Mesenchymal stem cell (in vitro differentiated cells and primary cell): ENCODE data around the gene SELENOF.

ENCODE experiments used
- DNase-seq: peaks from one replicate; pipeline ENCODE4 v3.0.0-alpha.2; 2013
- H2AFZ ChIP-seq: one replicate; pipeline ENCODE4 v1.6.1; 2013; ENCODE audit warnings: low read depth, mild to moderate bottlenecking, control low read depth, inconsistent platforms, low read length, moderate library complexity
- H2AK5ac ChIP-seq: 2 replicates; pipeline ENCODE4 v1.6.1; 2013; ENCODE audit warnings: low read length, moderate library complexity, mild to moderate bottlenecking, inconsistent platforms; ENCODE audit not compliant: severe bottlenecking
- H2BK120ac ChIP-seq: one replicate; pipeline ENCODE4 v1.6.1; 2013; ENCODE audit warnings: low read depth, mild to moderate bottlenecking, inconsistent platforms, low read length, moderate library complexity
- H2BK12ac ChIP-seq, 2 experiments: one replicate each; pipeline ENCODE4 v1.6.1; 2013; ENCODE audit warnings: inconsistent platforms in 2 of 2, low read length in 2 of 2, mild to moderate bottlenecking in 2 of 2, moderate library complexity in 2 of 2, control low read depth in 1 of 2
- H2BK15ac ChIP-seq: one replicate; pipeline ENCODE4 v1.6.1; 2013; ENCODE audit warnings: mild to moderate bottlenecking, low read depth, inconsistent platforms; ENCODE audit not compliant: poor library complexity, severe bottlenecking
- H2BK5ac ChIP-seq: 2 replicates; pipeline ENCODE4 v1.6.1; 2013; ENCODE audit warnings: low read depth, mild to moderate bottlenecking, low read length, control low read depth, inconsistent platforms; ENCODE audit not compliant: poor library complexity, severe bottlenecking
- H3K14ac ChIP-seq, 2 experiments: one replicate each; pipeline ENCODE4 v1.6.1; 2013; ENCODE audit warnings: inconsistent platforms in 2 of 2, low read length in 2 of 2, control low read depth in 1 of 2, mild to moderate bottlenecking in 1 of 2, moderate library complexity in 1 of 2
- H3K18ac ChIP-seq, 2 experiments: one replicate each; pipeline ENCODE4 v1.6.1; 2013; ENCODE audit warnings: inconsistent platforms in 2 of 2, low read length in 2 of 2, control low read depth in 1 of 2, low read depth in 1 of 2, mild to moderate bottlenecking in 1 of 2
- H3K23ac ChIP-seq, 2 experiments: one replicate each; pipeline ENCODE4 v1.6.1; 2013; ENCODE audit warnings: inconsistent platforms in 2 of 2, low read length in 2 of 2, mild to moderate bottlenecking in 2 of 2, moderate library complexity in 2 of 2, control low read depth in 1 of 2
- H3K27ac ChIP-seq: 2 replicates; pipeline ENCODE4 v1.5.1; 2013; ENCODE audit warnings: mild to moderate bottlenecking, moderate library complexity, low read length, control low read depth, inconsistent platforms; ENCODE audit not compliant: poor library complexity, severe bottlenecking
- H3K27me3 ChIP-seq, 2 experiments: 2 replicates each; pipeline versions ENCODE4 v1.6.1 to v1.7.0; 2013; ENCODE audit warnings: low read length in 2 of 2, mild to moderate bottlenecking in 2 of 2, moderate library complexity in 2 of 2, control low read depth in 1 of 2, inconsistent platforms in 1 of 2; ENCODE audit not compliant: control insufficient read depth in 1 of 2, insufficient read depth in 1 of 2
- H3K36me3 ChIP-seq, 2 experiments: 2 replicates each; pipeline versions ENCODE4 v1.6.1 to v1.7.0; 2013; ENCODE audit warnings: low read length in 2 of 2, control low read depth in 1 of 2, inconsistent platforms in 1 of 2, low read depth in 1 of 2, mild to moderate bottlenecking in 1 of 2; ENCODE audit not compliant: insufficient read depth in 2 of 2, control insufficient read depth in 1 of 2
- H3K4ac ChIP-seq, 2 experiments: one replicate each; pipeline ENCODE4 v1.6.1; 2013; ENCODE audit warnings: inconsistent platforms in 2 of 2, low read length in 2 of 2, mild to moderate bottlenecking in 2 of 2, moderate library complexity in 2 of 2, control low read depth in 1 of 2, low read depth in 1 of 2
- H3K4me1 ChIP-seq: 2 replicates; pipeline ENCODE4 v1.6.1; 2013; ENCODE audit warnings: low read depth, low read length, control low read depth; ENCODE audit not compliant: control insufficient read depth, insufficient read depth
- H3K4me2 ChIP-seq: 2 replicates; pipeline ENCODE4 v1.6.1; 2013; ENCODE audit warnings: low read length, mild to moderate bottlenecking, inconsistent platforms; ENCODE audit not compliant: poor library complexity, severe bottlenecking
- H3K4me3 ChIP-seq, 2 experiments: 2 replicates each; pipeline versions ENCODE4 v1.5.1 to v1.7.0; 2013; ENCODE audit warnings: low read length in 2 of 2, mild to moderate bottlenecking in 2 of 2, control low read depth in 1 of 2, low read depth in 1 of 2; ENCODE audit not compliant: insufficient read depth in 1 of 2
- H3K79me1 ChIP-seq: replicated peaks from 2 replicates; pipeline ENCODE4 v1.6.1; 2013; ENCODE audit warnings: mild to moderate bottlenecking, control low read depth, low read length, inconsistent platforms; ENCODE audit not compliant: poor library complexity, severe bottlenecking
- H3K9ac ChIP-seq: 2 replicates; pipeline ENCODE4 v1.7.0; 2013; ENCODE audit warnings: mild to moderate bottlenecking, low read length, moderate library complexity
- H3K9me3 ChIP-seq: 2 replicates; pipeline ENCODE4 v1.7.0; 2013; ENCODE audit warnings: mild to moderate bottlenecking, low read length; ENCODE audit not compliant: control insufficient read depth
- H4K8ac ChIP-seq: one replicate; pipeline ENCODE4 v1.6.1; 2013; ENCODE audit warnings: inconsistent platforms, mild to moderate bottlenecking, low read length, moderate library complexity
- H4K91ac ChIP-seq: one replicate; pipeline ENCODE4 v1.6.1; 2013; ENCODE audit warnings: mild to moderate bottlenecking, low read length, inconsistent platforms
- whole genome bisulfite sequencing: methylation state at CpG from one replicate; pipeline ENCODE4 v1.1.7; 2013; ENCODE audit warnings: mixed read lengths; 5-methylcytosine and 5-hydroxymethylcytosine counted together

Gene SELENOF

GRCh38 chr1:86924324-86924960 is 10.5 kb upstream of the SELENOF start:
- no peak overlapping the region for H2BK12ac ChIP-seq
- H2BK120ac ChIP-seq: no peak overlapping the region
- no peak overlapping the region for H2AK5ac ChIP-seq
- no peak overlapping the region for H3K4me2 ChIP-seq
- no peaks in the 10 kb centered on the region for H3K4me1 ChIP-seq
- H3K36me3 ChIP-seq: peaks cover 0 to 4% of the 10 kb centered on the region in 2 experiments
- 100% methylated on average over 8 of the region's 8 CpGs for WGBS
- H3K23ac ChIP-seq: no peak overlapping the region
- H3K4ac ChIP-seq: no peak overlapping the region
- H3K14ac ChIP-seq: no peak overlapping the region
- no peak overlapping the region for H3K18ac ChIP-seq
- no peak overlapping the region for H2AFZ ChIP-seq
- no peak overlapping the region for H3K4me3 ChIP-seq
- H4K8ac ChIP-seq: no peak overlapping the region
- no peak for DNase-seq
- H3K27me3 ChIP-seq: no peaks in the 10 kb centered on the region
- peaks cover 21% of the 10 kb centered on the region for H3K79me1 ChIP-seq
- H3K9me3 ChIP-seq: peaks cover 14% of the 10 kb centered on the region
- H3K27ac ChIP-seq: no peak overlapping the region
- no peak overlapping the region for H3K9ac ChIP-seq
- H2BK5ac ChIP-seq: no peak overlapping the region
- no peak overlapping the region for H4K91ac ChIP-seq
- no peak overlapping the region for H2BK15ac ChIP-seq

- Histone ChIP-seq H3K4me3 (no peak overlapping the region), H3K18ac (no peak overlapping the region), H2BK15ac (no peak overlapping the region), H2BK5ac (no peak overlapping the region), H3K27ac (no peak overlapping the region), H2AFZ (no peak overlapping the region), H2BK120ac (no peak overlapping the region), H2AK5ac (no peak overlapping the region), H3K27me3 (no peaks in the 10 kb centered on the region), H4K91ac (no peak overlapping the region), H3K14ac (no peak overlapping the region), H3K4me2 (no peak overlapping the region), H3K23ac (no peak overlapping the region), H3K9ac (no peak overlapping the region), H3K9me3 (peaks cover 14% of the 10 kb centered on the region), H3K4ac (no peak overlapping the region), H3K79me1 (peaks cover 23% of the 10 kb centered on the region), H3K4me1 (no peaks in the 10 kb centered on the region), H4K8ac (no peak overlapping the region), H2BK12ac (no peak overlapping the region), H3K36me3 (peaks cover 0 to 4% of the 10 kb centered on the region in 2 experiments)
- no CpG with 5 or more reads among the region's 1 CpG for WGBS
- DNase-seq: no peak
These were observed 8.5 kb upstream of the SELENOF start for GRCh38 chr1:86922445-86922844.

- no peak overlapping the region for H2AFZ ChIP-seq
- H3K4ac ChIP-seq: no peak overlapping the region
- H3K27ac ChIP-seq: no peak overlapping the region
- peak overlapping the region in 1 of 2 experiments; percentile 99 for H3K4me3 ChIP-seq
- no peak overlapping the region for H2BK15ac ChIP-seq
- no peak overlapping the region for H4K8ac ChIP-seq
- H3K9me3 ChIP-seq: no peaks in the 10 kb centered on the region
- H3K23ac ChIP-seq: no peak overlapping the region
- no peak overlapping the region for H3K18ac ChIP-seq
- H3K14ac ChIP-seq: no peak overlapping the region
- no peak overlapping the region for H2BK120ac ChIP-seq
- H4K91ac ChIP-seq: no peak overlapping the region
- no peak overlapping the region for H3K4me2 ChIP-seq
- WGBS: no CpG with 5 or more reads among the region's 1 CpG
- H2BK12ac ChIP-seq: no peak overlapping the region
- H2BK5ac ChIP-seq: no peak overlapping the region
- peaks cover 4% of the 10 kb centered on the region for H3K4me1 ChIP-seq
- no peaks in the 10 kb centered on the region for H3K27me3 ChIP-seq
- H3K79me1 ChIP-seq: peaks cover 6% of the 10 kb centered on the region
- H3K36me3 ChIP-seq: no peaks in the 10 kb centered on the region
- peak overlapping the region; percentile 95 for H3K9ac ChIP-seq
- DNase-seq: no peak
- no peak overlapping the region for H2AK5ac ChIP-seq
These were observed 2.8 kb upstream of the SELENOF start for GRCh38 chr1:86916752-86917151.

- WGBS: under 1% methylated on average over 14 of the region's 14 CpGs
- DNase-seq: no peak
- Histone ChIP-seq H3K14ac (no peak overlapping the region), H2BK12ac (no peak overlapping the region), H3K9me3 (no peaks in the 10 kb centered on the region), H2BK5ac (no peak overlapping the region), H2AFZ (no peak overlapping the region), H3K4me1 (peaks cover 5% of the 10 kb centered on the region), H3K4me3 (peak overlapping the region; percentile 83 to 99), H2BK15ac (no peak overlapping the region), H3K79me1 (peaks cover 3% of the 10 kb centered on the region), H3K9ac (peak overlapping the region; percentile 95), H3K23ac (no peak overlapping the region), H2AK5ac (no peak overlapping the region), H2BK120ac (no peak overlapping the region), H3K18ac (no peak overlapping the region), H4K91ac (no peak overlapping the region), H4K8ac (peak overlapping the region; percentile 17), H3K27ac (no peak overlapping the region), H3K4ac (no peak overlapping the region), H3K27me3 (no peaks in the 10 kb centered on the region), H3K4me2 (peak overlapping the region; percentile 91), H3K36me3 (no peaks in the 10 kb centered on the region)
These were observed 1.9 kb upstream of the SELENOF start for GRCh38 chr1:86915737-86916235.
